BE2C (cell line): ENCODE results near the gene C1QTNF1.

Experiments
- DNase-seq: peaks from one replicate; pipeline ENCODE4 v3.0.0-alpha.2; 2020
- H3K27me3 ChIP-seq: fragments of 250-450 bp; sonication (Bioruptor Pico); 2 replicates; pipeline ENCODE4 v1.5.1; 2020; ENCODE audit warnings: mild to moderate bottlenecking
- H3K36me3 ChIP-seq: fragments of 250-450 bp; sonication (Bioruptor Pico); 2 replicates; pipeline ENCODE4 v1.5.1; 2020; ENCODE audit warnings: mild to moderate bottlenecking
- H3K4me1 ChIP-seq: fragments of 250-450 bp; sonication (Bioruptor Pico); 2 replicates; pipeline ENCODE4 v1.5.1; 2020
- H3K4me3 ChIP-seq: 2 replicates; pipeline ENCODE4 v1.5.1; 2011; ENCODE audit warnings: low read depth, low read length
- H3K9me3 ChIP-seq: fragments of 250-450 bp; sonication (Bioruptor Pico); 2 replicates; pipeline ENCODE4 v1.5.1; 2020
- TF ChIP-seq, protein P1 (sequence below): IDR thresholded peaks from 2 replicates; pipeline ENCODE4 v1.5.1; 2012; ENCODE audit warnings: mild to moderate bottlenecking, low read depth, low read length

The C1QTNF1 gene

DNA sequence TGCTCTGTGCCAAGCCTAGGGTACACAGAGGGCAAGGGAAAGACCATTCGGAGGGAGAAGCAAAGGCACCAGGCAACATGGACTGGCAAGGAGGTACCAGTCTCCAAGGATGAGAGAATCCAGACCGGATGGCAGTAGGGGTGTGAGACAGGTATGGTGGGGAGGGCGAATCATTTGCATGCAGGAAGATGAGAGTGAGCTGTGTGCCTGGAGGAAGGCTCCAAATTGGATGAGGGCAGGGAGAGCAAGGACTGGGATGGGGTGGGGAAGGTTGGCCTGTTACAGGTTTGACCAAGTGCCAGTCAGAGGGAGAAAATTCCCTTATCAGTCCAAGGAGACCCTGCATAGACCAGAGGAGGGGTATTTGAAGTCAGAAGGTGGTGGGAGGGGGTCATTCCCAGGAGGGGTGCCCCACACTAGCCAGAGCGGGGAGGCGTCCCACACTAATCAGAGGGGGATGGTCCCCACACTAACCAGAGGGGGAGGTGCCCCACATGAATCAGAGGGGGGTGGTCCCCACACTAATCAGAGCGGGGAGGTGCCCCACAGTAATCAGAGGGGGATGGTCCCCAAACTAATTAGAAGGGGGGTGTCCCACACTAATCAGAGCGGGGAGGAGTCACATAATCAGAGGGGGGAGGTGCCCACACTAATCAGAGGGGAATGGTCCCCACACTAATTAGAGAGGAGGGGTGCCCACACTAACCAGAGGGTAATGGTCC, 15.1 kb upstream of the C1QTNF1 start:
- H3K27me3 ChIP-seq: no peaks in the 10 kb centered on the region
- no peaks in the 10 kb centered on the region; the same call in 1 of the 2 replicates for H3K36me3 ChIP-seq
- no peak for DNase-seq
- peak overlapping the region; percentile 93 for H3K4me3 ChIP-seq
- H3K9me3 ChIP-seq: no peaks in the 10 kb centered on the region
- TF ChIP-seq, protein P1, sequence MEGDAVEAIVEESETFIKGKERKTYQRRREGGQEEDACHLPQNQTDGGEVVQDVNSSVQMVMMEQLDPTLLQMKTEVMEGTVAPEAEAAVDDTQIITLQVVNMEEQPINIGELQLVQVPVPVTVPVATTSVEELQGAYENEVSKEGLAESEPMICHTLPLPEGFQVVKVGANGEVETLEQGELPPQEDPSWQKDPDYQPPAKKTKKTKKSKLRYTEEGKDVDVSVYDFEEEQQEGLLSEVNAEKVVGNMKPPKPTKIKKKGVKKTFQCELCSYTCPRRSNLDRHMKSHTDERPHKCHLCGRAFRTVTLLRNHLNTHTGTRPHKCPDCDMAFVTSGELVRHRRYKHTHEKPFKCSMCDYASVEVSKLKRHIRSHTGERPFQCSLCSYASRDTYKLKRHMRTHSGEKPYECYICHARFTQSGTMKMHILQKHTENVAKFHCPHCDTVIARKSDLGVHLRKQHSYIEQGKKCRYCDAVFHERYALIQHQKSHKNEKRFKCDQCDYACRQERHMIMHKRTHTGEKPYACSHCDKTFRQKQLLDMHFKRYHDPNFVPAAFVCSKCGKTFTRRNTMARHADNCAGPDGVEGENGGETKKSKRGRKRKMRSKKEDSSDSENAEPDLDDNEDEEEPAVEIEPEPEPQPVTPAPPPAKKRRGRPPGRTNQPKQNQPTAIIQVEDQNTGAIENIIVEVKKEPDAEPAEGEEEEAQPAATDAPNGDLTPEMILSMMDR: no peak
- peaks cover 4% of the 10 kb centered on the region; the same call in 1 of the 2 replicates for H3K4me1 ChIP-seq

DNA sequence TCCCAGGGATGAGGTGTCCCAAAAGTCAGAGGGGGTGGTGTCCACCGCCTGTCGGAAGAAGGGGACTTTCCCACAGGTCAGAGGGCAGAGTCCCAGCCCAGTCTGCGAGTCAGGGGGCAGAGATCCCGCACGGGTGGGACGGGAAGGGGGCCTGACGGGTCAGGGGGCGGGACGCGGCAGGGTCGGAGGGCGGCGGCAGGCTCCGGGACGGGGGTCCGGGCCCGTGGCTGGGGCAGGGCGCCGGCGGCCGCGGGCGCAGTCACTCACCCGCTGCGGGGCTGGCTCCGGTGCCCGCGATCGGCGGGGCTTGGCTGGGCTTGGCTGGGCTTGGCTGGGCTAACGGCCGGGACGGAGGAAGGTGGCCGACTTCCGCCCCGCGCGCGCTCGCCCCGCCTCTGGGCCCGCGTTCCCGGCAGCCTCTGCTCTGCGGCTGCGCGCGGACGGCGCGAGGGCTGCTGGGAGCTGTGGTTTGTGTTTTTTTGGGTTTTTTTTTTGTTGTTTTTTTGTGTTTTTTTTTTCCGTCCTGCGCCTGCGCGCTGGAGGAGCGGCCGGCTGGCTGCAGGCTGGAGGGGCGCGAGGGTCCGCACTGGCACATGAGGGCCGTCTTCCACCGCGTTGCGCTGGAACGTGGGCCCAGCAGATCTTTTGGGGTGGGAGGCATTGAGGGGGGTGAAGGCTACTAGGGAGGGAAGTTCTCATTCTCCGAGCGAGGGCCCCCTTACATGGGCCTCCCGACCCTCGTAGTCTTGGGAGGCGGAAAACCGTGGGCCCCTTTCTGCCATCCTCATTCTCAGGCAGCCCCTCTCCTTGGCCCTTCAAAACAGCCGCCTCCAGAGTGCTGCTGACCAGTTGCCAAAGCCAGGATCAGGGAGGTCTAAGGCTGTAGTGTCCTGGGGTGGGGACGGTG, 14.3 kb upstream of the C1QTNF1 start, which contains the start of gene CANT1:
Gene CANT1 (minus strand): TSS at position 368 of the 907 bp plus-strand sequence. CDS start 12,142 bp downstream, outside the sequence.
- H3K27me3 ChIP-seq: no peaks in the 10 kb centered on the region
- peaks cover 4% of the 10 kb centered on the region; the same call in 1 of the 2 replicates for H3K4me1 ChIP-seq
- H3K36me3 ChIP-seq: no peaks in the 10 kb centered on the region; the same call in 1 of the 2 replicates

DNA sequence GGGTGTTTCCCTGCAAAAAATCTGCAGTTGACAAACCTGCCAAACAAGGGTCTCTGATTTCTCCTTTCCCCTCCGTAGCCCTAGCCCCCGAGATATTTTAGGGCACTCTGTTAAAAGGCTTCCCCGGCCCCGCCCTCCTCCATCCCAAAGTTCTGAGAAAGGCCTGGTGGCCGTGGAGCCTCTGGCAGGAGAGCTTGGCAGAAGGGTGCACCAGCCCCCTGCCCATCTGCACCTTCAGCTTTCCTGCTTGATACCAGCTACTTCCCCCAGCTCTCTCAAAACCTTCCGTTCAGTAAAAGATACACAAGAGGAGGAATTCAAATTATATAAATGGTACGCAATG, 13.7 kb upstream of the C1QTNF1 start:
- Histone ChIP-seq H3K27me3 (no peaks in the 10 kb centered on the region), H3K4me3 (peak overlapping the region; percentile 93), H3K4me1 (peaks cover 4% of the 10 kb centered on the region; the same call in 1 of the 2 replicates), H3K36me3 (no peaks in the 10 kb centered on the region; the same call in 1 of the 2 replicates), H3K9me3 (0 out of 2 replicates have a peak, but pooled peaks cover 3% of the 10 kb centered on the region)
- no peak for DNase-seq
- TF ChIP-seq, protein P1: no peak

More for the DNA sequence above, 14.3 kb upstream of the C1QTNF1 start, which contains the start of gene CANT1:
- DNase-seq: peak; percentile 88
- H3K9me3 ChIP-seq: 0 out of 2 replicates have a peak, but pooled peaks cover 3% of the 10 kb centered on the region
- TF ChIP-seq, protein P1: no peak
- peak within 1 kb of the TSS; percentile 93 for H3K4me3 ChIP-seq

DNA sequence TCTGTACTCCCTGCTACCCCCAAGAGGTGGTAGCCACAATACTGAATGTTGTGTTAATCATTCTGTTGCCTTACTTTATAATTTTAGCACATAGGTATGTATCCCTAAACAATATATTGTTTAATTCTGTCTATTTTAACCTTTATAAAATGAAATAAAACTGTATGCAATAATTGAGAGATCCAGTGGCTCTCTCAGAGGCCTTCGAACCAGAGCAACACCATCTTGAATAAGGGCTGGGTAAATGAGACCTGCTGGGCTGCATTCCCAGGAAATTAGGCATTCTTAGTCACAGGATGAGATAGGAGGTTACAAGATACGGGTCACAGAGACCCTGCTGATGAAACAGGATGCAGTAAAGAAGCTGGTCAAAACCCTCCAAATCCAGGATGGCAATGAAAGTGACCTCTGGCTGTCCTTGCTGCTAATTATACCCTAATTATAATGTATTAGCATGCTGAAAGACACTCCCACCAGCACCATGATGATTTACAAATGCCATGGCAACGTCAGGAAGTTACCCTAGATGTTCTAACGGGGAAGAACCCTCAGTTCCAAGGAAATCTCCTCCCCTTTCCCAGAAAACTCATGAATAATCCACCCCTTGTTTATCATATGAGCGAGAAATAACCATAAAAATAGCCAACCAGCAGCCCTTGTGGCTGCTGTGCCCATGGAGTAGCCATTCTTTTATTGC, 12.4 kb upstream of the C1QTNF1 start:
- TF ChIP-seq, protein P1: no peak
- H3K4me3 ChIP-seq: no peak overlapping the region
- 0 out of 2 replicates have a peak, but pooled peaks cover 3% of the 10 kb centered on the region for H3K9me3 ChIP-seq
- H3K4me1 ChIP-seq: peaks cover 4% of the 10 kb centered on the region; the same call in 1 of the 2 replicates
- no peak for DNase-seq
- no peaks in the 10 kb centered on the region for H3K36me3 ChIP-seq
- H3K27me3 ChIP-seq: no peaks in the 10 kb centered on the region

GRCh38 chr17:79012563-79013134, 11.3 kb upstream of the C1QTNF1 start:
- Histone ChIP-seq H3K4me3 (no peak overlapping the region), H3K27me3 (no peaks in the 10 kb centered on the region), H3K4me1 (peaks cover 4% of the 10 kb centered on the region; the same call in 1 of the 2 replicates), H3K9me3 (0 out of 2 replicates have a peak, but pooled peaks cover 3% of the 10 kb centered on the region), H3K36me3 (no peaks in the 10 kb centered on the region)
- no peak for DNase-seq
- TF ChIP-seq, protein P1: no peak
